CD4-positive, alpha-beta memory T cell (primary cell): ENCODE results near the gene RGS7. TPM values are rescaled to one million over a fixed set of nuclear protein-coding genes. Genes with fewer than 3 reads are reported as not detected.

Experiments
- CTCF ChIA-PET: fragments of 350-600 bp; sonication (Branson Sonifier 250); formaldehyde crosslinking; loops from one replicate; lab custom pipeline; 2021; ENCODE audit warnings: inconsistent platforms; ENCODE audit not compliant: partially characterized antibody; lab: Charles Lee
- POLR2A ChIA-PET: fragments of 350-600 bp; sonication (Branson Sonifier 250); formaldehyde crosslinking; loops from one replicate; lab custom pipeline; 2021; ENCODE audit not compliant: partially characterized antibody; lab: Charles Lee
- DNase-seq, 5 donors: peaks; one replicate each; pipeline versions ENCODE4 v3.0.0 to v3.0.0-alpha.2; 2020 to 2022; ENCODE audit warnings: mixed read lengths in 1 of 5
- H3K27ac ChIP-seq: one replicate; pipeline ENCODE4 v1.7.0; 2013; ENCODE audit warnings: low read depth, low read length
- H3K27me3 ChIP-seq: 2 replicates; pipeline ENCODE4 v1.7.0; 2013; ENCODE audit warnings: mild to moderate bottlenecking, low read length, moderate library complexity; ENCODE audit not compliant: insufficient read depth
- H3K36me3 ChIP-seq: 2 replicates; pipeline ENCODE4 v1.7.0; 2013; ENCODE audit warnings: mild to moderate bottlenecking, low read length, moderate library complexity; ENCODE audit not compliant: insufficient read depth
- H3K4me1 ChIP-seq: 2 replicates; pipeline ENCODE4 v1.7.0; 2013; ENCODE audit warnings: mild to moderate bottlenecking, low read length, moderate library complexity; ENCODE audit not compliant: insufficient read depth
- H3K4me3 ChIP-seq, 2 donors: one replicate each; pipeline ENCODE4 v1.7.0; 2013; ENCODE audit warnings: low read length in 2 of 2, mild to moderate bottlenecking in 1 of 2
- H3K9me3 ChIP-seq, 2 donors: one replicate each; pipeline ENCODE4 v1.7.0; 2013; ENCODE audit warnings: low read length in 2 of 2, control low read depth in 1 of 2; ENCODE audit not compliant: control insufficient read depth in 1 of 2
- H3K27ac Mint-ChIP-seq, 7 donors: one replicate each; pipeline ENCODE4 v1.8.0; 2020 to 2021; ENCODE audit warnings: mixed read lengths in 7 of 7, mild to moderate bottlenecking in 6 of 7, inconsistent platforms in 3 of 7, moderate library complexity in 3 of 7
- H3K27me3 Mint-ChIP-seq, 2 donors: one replicate each; pipeline ENCODE4 v1.8.0; 2020 to 2021; ENCODE audit warnings: mixed read lengths in 2 of 2
- H3K36me3 Mint-ChIP-seq, 2 donors: one replicate each; pipeline ENCODE4 v1.8.0; 2020 to 2021; ENCODE audit warnings: mixed read lengths in 2 of 2, inconsistent platforms in 1 of 2, mild to moderate bottlenecking in 1 of 2
- H3K4me1 Mint-ChIP-seq, 4 donors: one replicate each; pipeline ENCODE4 v1.8.0; 2020 to 2021; ENCODE audit warnings: mixed read lengths in 4 of 4, mild to moderate bottlenecking in 1 of 4
- H3K4me3 Mint-ChIP-seq, 8 donors: one replicate each; pipeline ENCODE4 v1.8.0; 2020 to 2021; ENCODE audit warnings: mixed read lengths in 8 of 8, mild to moderate bottlenecking in 7 of 8, moderate library complexity in 6 of 8, inconsistent platforms in 3 of 8
- H3K9me3 Mint-ChIP-seq, 8 donors: one replicate each; pipeline ENCODE4 v1.8.0; 2020 to 2021; ENCODE audit warnings: mixed read lengths in 8 of 8, mild to moderate bottlenecking in 5 of 8, inconsistent platforms in 3 of 8, moderate library complexity in 1 of 8
- intact Hi-C: fragments of 100-400 bp; cut with micrococcal nuclease; formaldehyde crosslinking; loops from one replicate; pipeline ENCODE4 v1.15.1; 2023
- polyA plus RNA-seq, 2 donors: library from polyadenylated mRNA; unstranded; fragments of 300-500 nt; fragmentation: Illumina TruSeq; gene quantifications; one replicate each; pipeline ENCODE4 v1.2.3, GENCODE V29; 2021
- total RNA-seq, 2 experiments: library from RNA; stranded (reverse); gene quantifications; one replicate each; pipeline ENCODE4 v1.2.3, GENCODE V29; 2021

The RGS7 gene
- total and polyA plus RNA-seq, 4 experiments from 2014 or later, result not detected

DNA sequence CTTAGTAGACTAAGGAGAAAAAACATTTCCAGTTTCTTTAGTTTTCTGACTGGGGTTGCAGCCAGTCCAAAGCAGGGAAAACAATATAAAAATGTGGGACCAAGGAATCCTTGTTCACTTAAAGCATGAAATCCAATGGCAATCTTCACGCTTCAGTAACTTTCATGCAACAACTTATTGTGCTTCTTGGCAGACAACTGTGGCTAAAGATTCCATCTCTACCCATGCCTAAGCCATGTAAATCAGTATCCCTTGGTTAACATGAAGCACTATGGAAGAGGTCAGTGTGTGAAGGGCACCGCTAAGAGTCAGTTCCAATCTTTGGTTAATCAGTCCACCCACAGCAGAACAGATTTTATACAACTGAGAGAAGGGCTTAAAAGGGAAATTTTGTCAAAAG, 543.3 kb downstream of the RGS7 start:
- H3K27ac ChIP-seq, result no peak overlapping the region
- no peaks in the 10 kb centered on the region for H3K4me1 ChIP-seq
- Mint-ChIP-seq H3K27me3 (peaks cover 0 to 1% of the 10 kb centered on the region in 2 donors), H3K4me3 (no peak overlapping the region), H3K36me3 (no peaks in the 10 kb centered on the region), H3K27ac (no peak overlapping the region), H3K4me1 (no peaks in the 10 kb centered on the region), H3K9me3 (peaks cover 0 to 4% (median 1%) of the 10 kb centered on the region in 8 donors)
- ChIA-PET CTCF (no interaction called here), POLR2A (no interaction called here)
- H3K27me3 ChIP-seq, result no peaks in the 10 kb centered on the region
- no peak for DNase-seq
- H3K4me3 ChIP-seq, result no peak overlapping the region
- no peaks in the 10 kb centered on the region for H3K9me3 ChIP-seq
- H3K36me3 ChIP-seq, result no peaks in the 10 kb centered on the region
- intact Hi-C loops, result no loop called here

DNA sequence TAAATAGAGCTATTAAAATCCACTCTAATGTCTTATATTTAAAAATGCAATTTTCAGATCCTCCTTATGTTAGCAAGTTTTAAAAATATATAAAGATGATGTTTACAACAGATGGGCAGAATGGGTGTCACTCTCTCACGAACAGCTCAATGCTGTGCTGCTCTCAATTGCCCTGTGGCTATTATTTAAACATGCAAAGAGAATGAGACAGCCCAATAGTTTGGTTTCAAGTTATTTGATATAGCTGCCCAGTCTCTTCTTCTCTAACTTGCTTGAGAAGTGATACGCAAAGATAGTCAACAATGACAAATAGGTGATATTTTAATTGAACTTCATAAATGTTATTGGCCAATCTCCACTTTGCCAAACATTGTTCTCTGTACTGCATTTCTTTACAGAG, 545.7 kb downstream of the RGS7 start:
- POLR2A ChIA-PET, result no interaction called here
- CTCF ChIA-PET, result no interaction called here

DNA sequence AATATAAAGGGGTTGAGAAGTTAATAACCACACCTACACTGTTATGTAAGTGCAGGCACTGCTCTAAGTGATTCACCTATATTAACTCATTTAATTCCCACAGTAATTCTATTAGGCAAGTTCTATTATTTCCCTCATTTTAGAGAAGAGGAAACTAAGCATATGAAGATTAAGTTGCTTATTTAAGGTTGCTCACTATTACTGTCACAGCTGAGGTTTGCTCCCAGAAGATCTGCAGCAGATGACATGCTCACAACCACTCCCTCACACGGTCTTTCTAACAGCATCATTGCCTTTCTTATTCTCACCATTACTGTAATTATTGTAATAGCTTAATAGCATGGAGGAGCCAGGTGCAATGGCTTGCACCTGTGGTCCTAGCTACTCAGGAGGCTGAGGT, 548.6 kb downstream of the RGS7 start:
- intact Hi-C loops, result no loop called here
- Histone ChIP-seq H3K4me1 (no peaks in the 10 kb centered on the region), H3K9me3 (no peaks in the 10 kb centered on the region), H3K27me3 (no peaks in the 10 kb centered on the region), H3K36me3 (no peaks in the 10 kb centered on the region), H3K27ac (no peak overlapping the region), H3K4me3 (no peak overlapping the region)
- Mint-ChIP-seq H3K36me3 (no peaks in the 10 kb centered on the region), H3K27me3 (peaks cover 0 to 3% of the 10 kb centered on the region in 2 donors), H3K4me3 (no peak overlapping the region), H3K9me3 (no peaks in the 10 kb centered on the region), H3K4me1 (no peaks in the 10 kb centered on the region), H3K27ac (no peak overlapping the region)
- ChIA-PET CTCF (no interaction called here), POLR2A (no interaction called here)
- DNase-seq, result no peak

More for the DNA sequence above, 545.7 kb downstream of the RGS7 start:
- Histone ChIP-seq H3K4me3 (no peak overlapping the region), H3K27ac (no peak overlapping the region), H3K27me3 (no peaks in the 10 kb centered on the region), H3K9me3 (no peaks in the 10 kb centered on the region), H3K36me3 (no peaks in the 10 kb centered on the region), H3K4me1 (no peaks in the 10 kb centered on the region)
- Mint-ChIP-seq H3K27me3 (peaks cover 0 to 3% of the 10 kb centered on the region in 2 donors), H3K36me3 (no peaks in the 10 kb centered on the region), H3K4me3 (no peak overlapping the region), H3K4me1 (no peaks in the 10 kb centered on the region), H3K9me3 (no peaks in the 10 kb centered on the region), H3K27ac (no peak overlapping the region)
- intact Hi-C loops, result no loop called here
- no peak for DNase-seq

DNA sequence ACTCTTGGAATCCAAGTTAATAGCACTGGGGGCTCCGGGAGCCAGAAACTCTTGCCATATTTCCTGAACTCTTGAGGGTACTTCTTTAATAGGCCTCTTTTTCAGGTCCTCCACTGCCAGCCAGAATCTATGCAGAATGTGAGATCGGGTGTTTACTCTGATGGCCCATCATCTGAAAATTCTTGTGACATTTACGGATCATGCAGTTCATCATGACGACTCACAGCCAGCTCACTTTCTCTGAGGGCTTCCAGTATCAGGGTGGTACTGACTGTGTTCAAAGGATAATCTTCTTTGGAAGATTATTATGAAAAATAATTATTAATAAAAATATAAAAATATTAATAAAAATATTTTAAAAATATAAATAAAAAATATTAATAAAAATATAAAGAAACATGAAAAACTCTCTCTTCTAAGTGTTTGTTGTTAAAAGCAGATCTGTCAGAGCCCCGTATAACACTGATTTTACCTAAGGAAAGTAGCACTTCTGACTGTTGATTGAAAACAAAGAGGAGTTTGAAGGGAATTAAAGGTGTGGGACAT, 550.7 kb downstream of the RGS7 start:
- no peak overlapping the region for H3K4me3 Mint-ChIP-seq
- H3K36me3 Mint-ChIP-seq, result no peaks in the 10 kb centered on the region
- no peaks in the 10 kb centered on the region for H3K4me1 ChIP-seq
- H3K9me3 ChIP-seq, result no peaks in the 10 kb centered on the region
- no peaks in the 10 kb centered on the region for H3K4me1 Mint-ChIP-seq
- H3K4me3 ChIP-seq, result no peak overlapping the region
- intact Hi-C loops, result no loop called here
- H3K27ac Mint-ChIP-seq, result no peak overlapping the region
- POLR2A ChIA-PET, result no interaction called here
- CTCF ChIA-PET, result no interaction called here
- DNase-seq, result no peak
- no peaks in the 10 kb centered on the region for H3K9me3 Mint-ChIP-seq
- no peak overlapping the region for H3K27ac ChIP-seq
- no peaks in the 10 kb centered on the region for H3K36me3 ChIP-seq
- no peaks in the 10 kb centered on the region for H3K27me3 ChIP-seq
- H3K27me3 Mint-ChIP-seq, result peaks cover 0 to 3% of the 10 kb centered on the region in 2 donors

DNA sequence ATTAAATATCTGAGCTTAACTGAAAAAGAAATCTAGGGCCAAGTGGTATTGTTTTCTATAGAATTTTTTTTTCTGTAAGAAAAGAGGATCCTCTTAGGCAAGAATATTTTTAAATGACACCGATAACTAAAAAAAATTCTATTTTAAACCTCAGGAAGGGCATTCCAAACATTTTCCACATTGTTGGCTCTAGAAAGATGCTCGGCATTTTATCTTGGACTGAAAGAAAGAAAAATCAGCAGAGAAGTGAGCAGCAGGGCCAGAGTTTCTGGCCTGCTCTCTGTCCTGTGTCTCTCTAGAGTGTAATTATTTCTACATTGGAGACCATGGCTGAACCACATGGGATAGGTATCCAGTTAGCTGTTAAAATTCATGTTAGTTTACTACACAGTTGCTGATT, 552.5 kb downstream of the RGS7 start:
- H3K9me3 ChIP-seq, result no peaks in the 10 kb centered on the region
- ChIA-PET POLR2A (no interaction called here), CTCF (no interaction called here)
- no peak overlapping the region for H3K27ac ChIP-seq
- intact Hi-C loops, result no loop called here
- H3K4me1 ChIP-seq, result no peaks in the 10 kb centered on the region
- no peaks in the 10 kb centered on the region for H3K36me3 Mint-ChIP-seq
- no peak overlapping the region for H3K4me3 Mint-ChIP-seq
- no peaks in the 10 kb centered on the region for H3K27me3 ChIP-seq
- no peaks in the 10 kb centered on the region for H3K36me3 ChIP-seq
- H3K4me3 ChIP-seq, result no peak overlapping the region
- H3K27me3 Mint-ChIP-seq, result peaks cover 0 to 3% of the 10 kb centered on the region in 2 donors
- no peak for DNase-seq
- peaks cover 0 to 1% (median 0%) of the 10 kb centered on the region in 8 donors for H3K9me3 Mint-ChIP-seq
- H3K4me1 Mint-ChIP-seq, result no peaks in the 10 kb centered on the region
- H3K27ac Mint-ChIP-seq, result no peak overlapping the region

DNA sequence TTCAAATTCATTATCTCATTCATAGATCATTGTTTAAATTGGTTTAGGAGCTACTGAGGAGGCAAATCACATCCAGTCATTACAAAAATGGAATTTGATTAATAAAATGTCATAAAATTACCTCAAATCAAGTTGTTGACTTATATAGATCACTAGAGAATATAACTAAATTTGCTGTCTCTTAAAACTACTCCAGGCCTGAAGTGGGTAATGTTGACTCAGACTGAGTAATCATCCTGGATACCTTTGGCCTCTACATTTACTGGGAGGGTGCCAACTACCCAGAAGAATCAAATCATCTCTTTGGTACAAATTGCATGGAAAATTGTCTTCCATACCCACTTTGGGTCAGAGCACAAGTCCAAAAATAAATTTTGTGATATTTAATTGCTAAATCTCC, 553.9 kb downstream of the RGS7 start:
- intact Hi-C loops, result no loop called here
- peaks cover 0 to 3% of the 10 kb centered on the region in 2 donors for H3K27me3 Mint-ChIP-seq
- Histone ChIP-seq H3K4me1 (no peaks in the 10 kb centered on the region), H3K36me3 (no peaks in the 10 kb centered on the region), H3K9me3 (no peaks in the 10 kb centered on the region), H3K4me3 (no peak overlapping the region), H3K27me3 (no peaks in the 10 kb centered on the region), H3K27ac (no peak overlapping the region)
- H3K36me3 Mint-ChIP-seq, result no peaks in the 10 kb centered on the region
- H3K9me3 Mint-ChIP-seq, result peaks cover 0 to 4% (median 0%) of the 10 kb centered on the region in 8 donors
- no peak for DNase-seq
- ChIA-PET POLR2A (no interaction called here), CTCF (no interaction called here)
- no peaks in the 10 kb centered on the region for H3K4me1 Mint-ChIP-seq
- no peak overlapping the region for H3K4me3 Mint-ChIP-seq
- H3K27ac Mint-ChIP-seq, result no peak overlapping the region

DNA sequence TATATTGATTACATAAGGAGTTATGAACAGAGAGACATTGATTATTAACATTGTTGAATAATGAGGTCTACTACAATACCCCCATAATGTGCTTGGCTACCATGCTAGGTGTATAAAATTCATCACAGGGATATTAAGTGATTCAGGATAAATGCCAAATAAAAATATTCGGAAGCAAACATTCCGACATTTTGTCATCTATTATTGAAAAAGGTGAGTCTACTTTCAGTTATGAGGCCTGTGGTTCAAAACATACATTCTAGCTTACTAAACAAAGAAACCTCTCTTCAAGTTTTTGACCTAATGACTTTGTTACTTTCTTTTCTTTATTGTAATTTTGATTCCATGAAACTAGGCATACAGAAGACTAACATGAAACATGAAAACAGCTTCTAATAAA, 554.7 kb downstream of the RGS7 start:
- CTCF ChIA-PET, result no interaction called here
- intact Hi-C loops, result no loop called here
- POLR2A ChIA-PET, result no interaction called here
- Mint-ChIP-seq H3K4me1 (no peaks in the 10 kb centered on the region), H3K36me3 (no peaks in the 10 kb centered on the region), H3K4me3 (no peak overlapping the region), H3K9me3 (peaks cover 0 to 4% (median 0%) of the 10 kb centered on the region in 8 donors), H3K27me3 (peaks cover 0 to 3% of the 10 kb centered on the region in 2 donors), H3K27ac (no peak overlapping the region)
- Histone ChIP-seq H3K27me3 (no peaks in the 10 kb centered on the region), H3K27ac (no peak overlapping the region), H3K4me3 (no peak overlapping the region), H3K4me1 (no peaks in the 10 kb centered on the region), H3K36me3 (no peaks in the 10 kb centered on the region), H3K9me3 (no peaks in the 10 kb centered on the region)
- no peak for DNase-seq

DNA sequence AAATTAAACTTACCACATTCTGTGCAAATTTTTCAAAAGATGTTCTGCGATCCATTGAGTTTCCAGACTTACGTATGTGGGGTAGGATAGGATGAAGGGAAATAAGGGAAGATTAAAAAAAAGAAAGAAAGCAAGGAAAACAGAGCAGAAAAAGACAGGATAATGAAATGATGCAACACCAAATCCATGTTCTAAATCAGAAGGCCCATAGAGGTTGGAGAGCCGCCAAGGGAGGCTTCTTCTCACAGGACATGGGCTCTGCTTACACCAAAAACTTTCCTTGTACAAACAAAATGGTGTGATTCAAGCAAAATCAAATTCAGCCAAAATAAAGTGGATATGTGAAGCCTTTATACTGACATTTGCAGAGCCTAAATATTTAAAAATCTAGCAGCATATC, 555.6 kb downstream of the RGS7 start:
- no peak for DNase-seq
- H3K4me3 ChIP-seq, result no peak overlapping the region
- H3K4me1 ChIP-seq, result no peaks in the 10 kb centered on the region
- no peak overlapping the region for H3K27ac ChIP-seq
- no peaks in the 10 kb centered on the region for H3K27me3 ChIP-seq
- no peaks in the 10 kb centered on the region for H3K36me3 Mint-ChIP-seq
- CTCF ChIA-PET, result no interaction called here
- H3K27me3 Mint-ChIP-seq, result no peaks in the 10 kb centered on the region
- POLR2A ChIA-PET, result no interaction called here
- H3K4me3 Mint-ChIP-seq, result no peak overlapping the region
- no peaks in the 10 kb centered on the region for H3K36me3 ChIP-seq
- no peaks in the 10 kb centered on the region for H3K4me1 Mint-ChIP-seq
- no peak overlapping the region for H3K27ac Mint-ChIP-seq
- H3K9me3 Mint-ChIP-seq, result peaks cover 0 to 4% (median 0%) of the 10 kb centered on the region in 8 donors
- intact Hi-C loops, result no loop called here
- H3K9me3 ChIP-seq, result no peaks in the 10 kb centered on the region
